IMR-90 (cell line): ENCODE data around the gene CLOCK. TPM values are rescaled to one million over a fixed set of nuclear protein-coding genes. Genes with fewer than 3 reads are reported as not detected.

ENCODE experiments used
- ATAC-seq: fragments of 200-7000 bp; cut with Tn5 transposase; 2 replicates; pipeline ENCODE4 v1.9.1; 2020; ENCODE audit warnings: low read depth, mild to moderate bottlenecking, moderate library complexity
- BruUV-seq: library from RNA; stranded (reverse); fragments of 400-500 nt; replicated peaks from 2 replicates; lab custom pipeline; 2021; lab: Mats Ljungman, UMichigan
- CTCF ChIA-PET: fragments of 300-600 bp; formaldehyde crosslinking; extraction: SDS; loops from one replicate; lab custom pipeline; 2021; ENCODE audit warnings: antibody characterized with exemption; lab: Yijun Ruan, JAX
- POLR2A ChIA-PET: fragments of 300-600 bp; sonication (Branson Sonifier 250); formaldehyde crosslinking; loops from one replicate; lab custom pipeline; 2022; ENCODE audit warnings: antibody characterized with exemption; ENCODE audit not compliant: unreplicated experiment; lab: Charles Lee
- DNase-seq: peaks from one replicate; pipeline ENCODE4 v3.0.0; 2013
- H2AFZ ChIP-seq: replicated peaks from 2 replicates; pipeline ENCODE3; 2013; ENCODE audit warnings: low read length, mild to moderate bottlenecking; ENCODE audit not compliant: poor library complexity
- H2AK5ac ChIP-seq: 2 replicates; pipeline ENCODE4 v1.6.1; 2013; ENCODE audit warnings: low read depth, low read length, inconsistent platforms
- H2AK9ac ChIP-seq: replicated peaks from 2 replicates; pipeline ENCODE3; 2013; ENCODE audit warnings: mild to moderate bottlenecking, low read depth, low read length, moderate library complexity; ENCODE audit not compliant: poor library complexity
- H2BK120ac ChIP-seq: 2 replicates; pipeline ENCODE4 v1.6.1; 2013; ENCODE audit warnings: low read depth, low read length, inconsistent platforms
- H2BK15ac ChIP-seq: 3 replicates; pipeline ENCODE4 v1.6.1; 2013; ENCODE audit warnings: low read depth, low read length, inconsistent platforms
- H2BK20ac ChIP-seq: 2 replicates; pipeline ENCODE4 v1.6.1; 2013; ENCODE audit warnings: low read depth, mild to moderate bottlenecking, inconsistent platforms, low read length, moderate library complexity
- H2BK5ac ChIP-seq: 2 replicates; pipeline ENCODE4 v1.6.1; 2013; ENCODE audit warnings: mild to moderate bottlenecking, low read depth, low read length, inconsistent platforms; ENCODE audit not compliant: poor library complexity, severe bottlenecking
- H3K14ac ChIP-seq: replicated peaks from 2 replicates; pipeline ENCODE4 v1.6.1; 2013; ENCODE audit warnings: low read depth, low read length, inconsistent platforms
- H3K18ac ChIP-seq: 2 replicates; pipeline ENCODE4 v1.6.1; 2013; ENCODE audit warnings: low read depth, low read length, control low read depth
- H3K23ac ChIP-seq: 2 replicates; pipeline ENCODE4 v1.6.1; 2013; ENCODE audit warnings: low read depth, low read length, inconsistent platforms
- H3K27ac ChIP-seq: 2 replicates; pipeline ENCODE4 v1.5.1; 2013; ENCODE audit warnings: mild to moderate bottlenecking, control low read depth, low read length; ENCODE audit not compliant: insufficient read depth
- H3K27me3 ChIP-seq: 2 replicates; pipeline ENCODE4 v1.6.1; 2013; ENCODE audit warnings: low read length; ENCODE audit not compliant: control insufficient read depth, insufficient read depth
- H3K36me3 ChIP-seq: 2 replicates; pipeline ENCODE4 v1.6.1; 2013; ENCODE audit warnings: low read length, mixed read lengths; ENCODE audit not compliant: control insufficient read depth, insufficient read depth
- H3K4ac ChIP-seq: 2 replicates; pipeline ENCODE4 v1.6.1; 2013; ENCODE audit warnings: low read depth, low read length, inconsistent platforms
- H3K4me1 ChIP-seq: 2 replicates; pipeline ENCODE4 v1.6.1; 2013; ENCODE audit warnings: low read length, mixed read lengths; ENCODE audit not compliant: control insufficient read depth, insufficient read depth
- H3K4me2 ChIP-seq: 2 replicates; pipeline ENCODE4 v1.6.1; 2013; ENCODE audit warnings: low read depth, mild to moderate bottlenecking, control low read depth, low read length, moderate library complexity
- H3K4me3 ChIP-seq: 2 replicates; pipeline ENCODE4 v1.5.1; 2013; ENCODE audit warnings: low read depth, mild to moderate bottlenecking, control low read depth, low read length, moderate library complexity; ENCODE audit not compliant: insufficient read depth
- H3K56ac ChIP-seq: 2 replicates; pipeline ENCODE4 v1.6.1; 2013; ENCODE audit warnings: low read length, inconsistent platforms; ENCODE audit not compliant: insufficient read depth; ENCODE audit errors: extremely low read depth
- H3K79me1 ChIP-seq, 2 experiments: 2 replicates each; pipeline ENCODE4 v1.6.1; 2013; ENCODE audit warnings: low read length in 2 of 2, inconsistent platforms in 1 of 2, low read depth in 1 of 2
- H3K9ac ChIP-seq: 2 replicates; pipeline ENCODE4 v1.6.1; 2013; ENCODE audit warnings: low read depth, low read length, control low read depth
- H3K9me1 ChIP-seq: 2 replicates; pipeline ENCODE4 v1.6.1; 2013; ENCODE audit warnings: low read length, inconsistent platforms; ENCODE audit not compliant: insufficient read depth
- H3K9me3 ChIP-seq: 2 replicates; pipeline ENCODE4 v1.6.1; 2013; ENCODE audit warnings: low read length; ENCODE audit not compliant: control insufficient read depth, insufficient read depth
- H4K20me1 ChIP-seq: 2 replicates; pipeline ENCODE4 v1.6.1; 2013; ENCODE audit warnings: low read length, inconsistent platforms; ENCODE audit not compliant: insufficient read depth
- H4K5ac ChIP-seq: 2 replicates; pipeline ENCODE4 v1.6.1; 2013; ENCODE audit warnings: mild to moderate bottlenecking, low read depth, low read length, control low read depth
- H4K8ac ChIP-seq, 2 experiments: 2 replicates each; pipeline ENCODE4 v1.6.1; 2013; ENCODE audit warnings: low read depth in 2 of 2, low read length in 2 of 2, control low read depth in 1 of 2, inconsistent platforms in 1 of 2
- H4K91ac ChIP-seq: 2 replicates; pipeline ENCODE4 v1.6.1; 2013; ENCODE audit warnings: low read depth, low read length, inconsistent platforms; ENCODE audit not compliant: insufficient read depth
- BHLHE40 ChIP-seq: fragments of 150-350 bp; IDR thresholded peaks from 2 replicates; pipeline ENCODE4 v1.6.1; 2016; ENCODE audit warnings: mild to moderate bottlenecking, low read depth, low read length
- CEBPB ChIP-seq: IDR thresholded peaks from 2 replicates; pipeline ENCODE4 v1.6.1; 2012; ENCODE audit warnings: low read depth, low read length, improper control_type of control experiment
- CHD1 ChIP-seq: IDR thresholded peaks from 2 replicates; pipeline ENCODE4 v1.6.1; 2012; ENCODE audit warnings: low read depth, low read length, improper control_type of control experiment
- MAFK ChIP-seq: IDR thresholded peaks from 2 replicates; pipeline ENCODE4 v1.6.1; 2012; ENCODE audit warnings: low read depth, low read length, improper control_type of control experiment
- POLR2A ChIP-seq: IDR thresholded peaks from 2 replicates; pipeline ENCODE4 v1.6.1; 2012; ENCODE audit warnings: mild to moderate bottlenecking, low read depth, low read length
- RAD21 ChIP-seq: IDR thresholded peaks from 2 replicates; pipeline ENCODE4 v1.6.1; 2012; ENCODE audit warnings: low read length, improper control_type of control experiment
- RFX5 ChIP-seq: IDR thresholded peaks from 2 replicates; pipeline ENCODE4 v1.8.0; 2012; ENCODE audit warnings: low read depth, mild to moderate bottlenecking, low read length, moderate library complexity
- SMC3 ChIP-seq: fragments of 150-350 bp; IDR thresholded peaks from 2 replicates; pipeline ENCODE4 v1.6.1; 2016; ENCODE audit warnings: low read depth, mild to moderate bottlenecking, antibody characterized with exemption, low read length, moderate library complexity
- WGBS, 2 experiments: methylation state at CpG; one replicate each; pipeline versions ENCODE4 v1.1.5 to v1.1.7; 2013; ENCODE audit warnings: missing lambda C conversion rate in 2 of 2; ENCODE audit not compliant: insufficient read length in 1 of 2; ENCODE audit errors: extremely low coverage in 2 of 2; 5-methylcytosine and 5-hydroxymethylcytosine counted together
- dilution Hi-C: fragments of 300-500 bp; cut with HindIII; formaldehyde crosslinking; loops from one replicate; pipeline ENCODE4 v1.14.3; 2018; ENCODE audit warnings: low sequenced_read_pairs; ENCODE audit not compliant: unreplicated experiment
- in situ Hi-C: fragments of 300-500 bp; cut with MboI; formaldehyde crosslinking; loops from 3 replicates; pipeline ENCODE4 v1.14.3; 2019; ENCODE audit warnings: low sequenced_read_pairs, inconsistent platforms, mixed read lengths
- intact Hi-C: fragments of 100-400 bp; cut with micrococcal nuclease; formaldehyde crosslinking; loops from 2 replicates; pipeline ENCODE4 v1.10.0; 2022
- polyA plus RNA-seq, 3 experiments: library from polyadenylated mRNA; depleted of rRNA; stranded (reverse); fragments of >200 nt; gene quantifications; 2 replicates each; pipeline ENCODE4 v1.2.3, GENCODE V29; 2012; ENCODE audit warnings: low replicate concordance in 1 of 3
- total RNA-seq: library from RNA; depleted of rRNA; stranded (reverse); fragments of >200 nt; gene quantifications from 2 replicates; pipeline ENCODE4 v1.2.3, GENCODE V29; 2012
- TF ChIP-seq, protein P1 (sequence below): conservative IDR thresholded peaks from 2 replicates; pipeline ENCODE4 v1.5.1; 2012; ENCODE audit warnings: mild to moderate bottlenecking, low read depth, low read length, improper control_type of control experiment

The CLOCK gene
- total and polyA plus RNA-seq, 2 of the 4 experiments (the other 2 are of a cell fraction): 7.3 to 53.4 TPM

GRCh38 chr4:55442541-55442940, 104.2 kb downstream of the CLOCK start:
- Histone ChIP-seq H3K23ac (no peak overlapping the region), H3K36me3 (peaks cover 12% of the 10 kb centered on the region), H4K91ac (no peak overlapping the region), H3K27ac (no peak overlapping the region), H2BK120ac (no peak overlapping the region), H3K56ac (no peak overlapping the region), H3K18ac (no peak overlapping the region), H4K5ac (no peak overlapping the region), H2BK5ac (no peak overlapping the region), H3K27me3 (no peaks in the 10 kb centered on the region), H2AK5ac (no peak overlapping the region), H3K4me2 (no peak overlapping the region), H4K8ac (no peak overlapping the region), H3K9me3 (no peaks in the 10 kb centered on the region), H4K20me1 (no peaks in the 10 kb centered on the region), H3K9me1 (peaks cover 9% of the 10 kb centered on the region; the same call in 1 of the 2 replicates), H2AFZ (no peak overlapping the region), H2AK9ac (no peak overlapping the region), H2BK15ac (no peak overlapping the region), H3K4me1 (peaks cover 9% of the 10 kb centered on the region), H3K14ac (no peak overlapping the region), H3K4me3 (no peak overlapping the region), H3K4ac (no peak overlapping the region), H3K79me1 (peaks cover 8 to 18% of the 10 kb centered on the region in 2 experiments; a peak in 3 of 4 replicates), H2BK20ac (no peak overlapping the region), H3K9ac (no peak overlapping the region)
- no CpG with 5 or more reads among the region's 1 CpG for WGBS, 2 experiments
- ATAC-seq (no peak), DNase-seq (no peak)
- dilution Hi-C loops (no loop called here), in situ Hi-C loops (no loop called here), intact Hi-C loops (loop anchor here (10.0 kb wide), 1 partner anchor 292 kb away; no protein-coding TSS in a partner anchor)
- ChIA-PET POLR2A (interaction anchor here (1.1 kb wide), 1 partner anchor 97 kb away, joined by 4 read pairs; the partner anchor contains the start of gene SRD5A3), CTCF (no interaction called here)
- TF ChIP-seq SMC3 (no peak), BHLHE40 (no peak), RAD21 (no peak), POLR2A (no peak), MAFK (no peak), CEBPB (no peak), CHD1 (no peak), RFX5 (no peak)
- TF ChIP-seq, protein P1, sequence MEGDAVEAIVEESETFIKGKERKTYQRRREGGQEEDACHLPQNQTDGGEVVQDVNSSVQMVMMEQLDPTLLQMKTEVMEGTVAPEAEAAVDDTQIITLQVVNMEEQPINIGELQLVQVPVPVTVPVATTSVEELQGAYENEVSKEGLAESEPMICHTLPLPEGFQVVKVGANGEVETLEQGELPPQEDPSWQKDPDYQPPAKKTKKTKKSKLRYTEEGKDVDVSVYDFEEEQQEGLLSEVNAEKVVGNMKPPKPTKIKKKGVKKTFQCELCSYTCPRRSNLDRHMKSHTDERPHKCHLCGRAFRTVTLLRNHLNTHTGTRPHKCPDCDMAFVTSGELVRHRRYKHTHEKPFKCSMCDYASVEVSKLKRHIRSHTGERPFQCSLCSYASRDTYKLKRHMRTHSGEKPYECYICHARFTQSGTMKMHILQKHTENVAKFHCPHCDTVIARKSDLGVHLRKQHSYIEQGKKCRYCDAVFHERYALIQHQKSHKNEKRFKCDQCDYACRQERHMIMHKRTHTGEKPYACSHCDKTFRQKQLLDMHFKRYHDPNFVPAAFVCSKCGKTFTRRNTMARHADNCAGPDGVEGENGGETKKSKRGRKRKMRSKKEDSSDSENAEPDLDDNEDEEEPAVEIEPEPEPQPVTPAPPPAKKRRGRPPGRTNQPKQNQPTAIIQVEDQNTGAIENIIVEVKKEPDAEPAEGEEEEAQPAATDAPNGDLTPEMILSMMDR: no peak
- BruUV-seq: no TSS peak
